T-helper 2 cell treated with Interferon-gamma antibody and Interleukin-4, amounts not matched to agents 5 μg/mL and 100 μg/mL, for 36 hours (primary cell): ENCODE measurements around the gene LZTS2.

Experiments
- DNase-seq: peaks from one replicate; pipeline ENCODE4 v3.0.0; 2021; ENCODE audit warnings: low spot score
- H3K27ac Mint-ChIP-seq: one replicate; pipeline ENCODE4 v1.8.0; 2021; ENCODE audit warnings: mild to moderate bottlenecking, mixed read lengths
- H3K27me3 Mint-ChIP-seq: one replicate; pipeline ENCODE4 v1.8.0; 2021; ENCODE audit warnings: low read depth, mixed read lengths
- H3K36me3 Mint-ChIP-seq: one replicate; pipeline ENCODE4 v1.8.0; 2021; ENCODE audit warnings: low read depth, mixed read lengths
- H3K4me1 Mint-ChIP-seq: one replicate; pipeline ENCODE4 v1.8.0; 2021; ENCODE audit warnings: low read depth, mixed read lengths
- H3K4me3 Mint-ChIP-seq: one replicate; pipeline ENCODE4 v1.8.0; 2022; ENCODE audit warnings: mild to moderate bottlenecking, moderate library complexity, mixed read lengths
- H3K9me3 Mint-ChIP-seq: one replicate; pipeline ENCODE4 v1.8.0; 2021; ENCODE audit warnings: mixed read lengths

LZTS2 gene

DNA sequence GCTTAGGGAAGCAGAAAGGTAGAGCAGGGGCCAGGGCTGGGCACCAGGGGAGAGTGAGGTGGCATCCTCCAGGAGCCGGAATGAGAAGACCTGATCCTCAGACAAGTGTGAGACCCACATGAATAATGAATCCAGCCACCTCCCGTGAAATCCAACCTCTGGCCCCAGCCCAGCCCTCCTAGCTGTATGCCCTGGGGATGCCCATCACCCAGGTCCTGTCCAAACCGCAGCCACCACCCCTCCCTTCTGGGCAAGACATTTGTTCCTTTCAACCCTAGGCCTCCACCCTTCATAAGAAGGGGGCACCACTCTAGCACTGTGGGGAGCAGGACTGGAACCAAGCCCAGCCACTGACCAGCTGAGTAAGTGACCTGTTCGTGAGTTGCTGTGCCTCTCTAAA lies 21.6 kb downstream of the LZTS2 start:
- Mint-ChIP-seq H3K27me3 (peaks cover 28% of the 10 kb centered on the region), H3K9me3 (no peaks in the 10 kb centered on the region), H3K36me3 (no peaks in the 10 kb centered on the region), H3K4me1 (peaks cover 4% of the 10 kb centered on the region), H3K4me3 (no peak overlapping the region), H3K27ac (no peak overlapping the region)
- DNase-seq = no peak

DNA sequence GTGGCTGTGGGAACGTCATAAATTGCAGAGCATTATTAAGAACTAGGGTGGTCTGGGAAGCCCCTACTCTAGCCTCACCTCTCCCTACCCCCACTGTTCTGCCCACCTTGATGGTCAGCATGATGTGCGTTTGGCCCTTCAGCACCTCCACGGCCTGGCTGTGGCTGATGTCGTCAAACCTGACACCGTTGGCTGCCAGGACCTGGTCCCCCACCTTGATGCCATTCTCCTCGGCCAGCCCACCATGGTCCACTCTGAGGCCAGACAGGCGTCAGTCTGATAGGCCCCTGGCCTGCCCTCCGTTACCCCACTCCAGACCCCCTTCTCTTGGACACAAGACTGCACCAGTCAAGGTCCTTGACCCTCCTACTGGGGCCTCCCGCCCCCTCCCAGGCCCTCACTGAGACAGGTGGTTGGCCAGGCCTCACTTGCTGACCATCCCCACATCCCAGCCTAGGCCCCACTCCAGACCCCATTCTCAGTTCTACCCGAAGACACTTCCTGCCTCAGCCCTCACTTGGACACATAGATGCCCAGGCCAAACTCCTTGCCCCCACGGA lies 22.2 kb downstream of the LZTS2 start:
- no peak overlapping the region for H3K4me3 Mint-ChIP-seq
- H3K27ac Mint-ChIP-seq = no peak overlapping the region
- H3K36me3 Mint-ChIP-seq = no peaks in the 10 kb centered on the region
- H3K27me3 Mint-ChIP-seq = peaks cover 24% of the 10 kb centered on the region
- H3K4me1 Mint-ChIP-seq = peaks cover 4% of the 10 kb centered on the region
- no peaks in the 10 kb centered on the region for H3K9me3 Mint-ChIP-seq
- no peak for DNase-seq

DNA sequence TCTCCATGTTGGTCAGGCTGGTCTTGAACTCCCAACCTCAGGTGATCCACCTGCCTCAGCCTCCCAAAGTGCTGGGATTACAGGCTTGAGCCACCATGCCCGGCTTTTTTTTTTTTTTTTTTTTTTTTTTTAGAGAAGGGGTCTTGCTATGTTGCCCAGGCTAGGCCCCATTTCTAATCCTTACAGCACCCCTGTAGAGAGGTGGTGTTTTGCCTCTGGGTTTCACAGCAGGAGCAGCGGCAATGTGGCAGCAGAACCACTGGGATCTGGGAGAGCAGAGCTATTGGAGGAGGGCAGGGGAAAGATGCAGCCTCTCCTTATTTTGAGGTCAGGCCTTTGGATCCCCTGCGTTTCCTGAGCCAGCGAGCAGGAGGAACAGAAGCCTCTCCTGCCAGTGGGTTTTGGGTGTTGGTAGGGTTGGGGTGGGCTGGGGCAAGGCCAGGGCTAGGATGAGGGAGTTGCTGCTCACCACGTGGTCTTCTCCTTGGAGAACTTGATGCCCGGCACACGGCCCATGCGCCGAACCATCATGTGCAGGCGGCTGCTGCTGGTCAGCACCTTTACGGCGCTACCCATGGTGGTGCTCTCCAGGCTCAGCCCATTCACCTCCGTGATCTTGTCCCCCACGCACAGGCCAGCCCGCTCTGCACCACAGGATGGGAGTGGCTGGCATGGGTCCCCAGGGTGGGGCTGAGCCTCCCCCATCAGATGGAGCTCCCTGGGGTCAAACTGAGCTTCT lies 23.5 kb downstream of the LZTS2 start:
- no peak overlapping the region for H3K4me3 Mint-ChIP-seq
- no peaks in the 10 kb centered on the region for H3K9me3 Mint-ChIP-seq
- no peaks in the 10 kb centered on the region for H3K36me3 Mint-ChIP-seq

DNA sequence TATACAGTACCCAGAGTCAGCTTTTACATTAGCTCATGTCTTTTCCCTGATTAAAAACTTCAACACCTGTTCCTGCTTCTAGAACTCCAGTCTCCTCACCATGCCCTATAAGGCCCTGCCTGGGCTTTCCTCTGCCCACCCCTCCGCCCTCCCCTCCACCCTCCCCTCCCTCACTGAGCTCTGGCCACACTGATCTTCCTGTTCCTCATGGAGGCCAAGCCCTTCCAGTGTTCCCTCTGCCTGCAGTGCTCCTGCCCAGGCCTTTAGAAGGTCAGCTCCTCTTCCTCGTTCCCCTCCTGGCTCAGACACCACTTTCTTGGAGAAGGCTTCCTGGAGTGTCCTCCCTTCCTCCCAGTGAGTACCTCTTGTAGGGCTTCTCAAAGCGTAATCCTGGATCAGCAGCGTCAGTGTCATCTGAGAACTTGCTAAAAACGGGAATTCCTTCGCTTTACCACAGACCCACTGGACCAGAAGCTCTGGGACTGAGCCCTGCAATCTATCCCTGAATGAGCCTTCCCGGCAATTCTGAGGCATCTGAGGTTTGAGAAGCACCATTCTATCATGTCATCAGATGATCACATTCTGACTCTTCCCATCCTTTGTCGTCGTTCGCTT lies 27.6 kb downstream of the LZTS2 start:
- Mint-ChIP-seq H3K27me3 (peaks cover 19% of the 10 kb centered on the region), H3K4me3 (no peak overlapping the region), H3K36me3 (no peaks in the 10 kb centered on the region), H3K9me3 (no peaks in the 10 kb centered on the region), H3K27ac (no peak overlapping the region), H3K4me1 (peaks cover 4% of the 10 kb centered on the region)
- no peak for DNase-seq

More for the DNA sequence above, 23.5 kb downstream of the LZTS2 start:
- H3K27me3 Mint-ChIP-seq = peaks cover 22% of the 10 kb centered on the region
- no peak for DNase-seq
- H3K27ac Mint-ChIP-seq = no peak overlapping the region
- peaks cover 4% of the 10 kb centered on the region for H3K4me1 Mint-ChIP-seq

DNA sequence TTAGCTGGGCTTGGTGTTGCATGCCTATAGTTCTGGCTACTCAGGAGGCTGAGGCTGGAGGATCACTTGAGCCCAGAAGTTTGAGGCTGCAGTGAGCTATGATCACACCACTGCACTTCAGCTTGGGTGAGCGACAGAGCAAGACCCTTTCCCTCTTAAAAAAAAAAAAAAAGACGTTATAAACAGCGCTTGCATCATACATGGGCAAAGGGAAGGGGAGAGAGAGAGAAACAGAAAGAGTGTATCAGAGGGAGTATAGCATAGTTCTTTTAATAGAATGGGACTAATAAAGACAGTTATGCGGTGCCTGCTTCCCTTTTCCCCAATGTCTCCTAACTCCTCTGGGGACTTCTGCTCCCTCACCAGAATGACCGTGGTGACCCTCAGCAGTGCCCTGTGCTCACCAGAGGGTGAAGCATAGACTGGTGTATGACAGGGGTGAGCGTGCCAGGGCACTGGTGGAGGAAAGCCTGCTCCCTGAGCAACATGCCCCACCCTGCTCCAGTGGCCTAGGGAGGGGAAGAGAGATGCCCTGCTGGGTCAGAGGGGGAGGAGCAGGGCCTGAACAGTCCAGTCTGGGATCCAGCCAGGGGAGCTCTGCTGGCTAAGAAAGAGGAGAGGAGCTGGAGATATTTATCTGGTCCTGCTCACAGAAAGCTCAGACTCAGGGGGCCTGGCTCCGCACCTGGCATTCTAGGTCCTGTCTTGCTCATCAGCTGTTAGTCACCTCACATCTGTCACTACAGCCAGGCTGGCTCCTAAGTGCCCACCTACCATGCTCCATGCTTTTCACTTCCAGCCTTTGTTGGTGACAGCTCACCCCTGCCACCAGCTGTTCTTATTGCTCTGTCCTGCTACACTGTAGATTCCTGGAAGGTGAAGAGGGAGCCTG lies 29.1 kb downstream of the LZTS2 start:
- peaks cover 19% of the 10 kb centered on the region for H3K27me3 Mint-ChIP-seq
- H3K4me1 Mint-ChIP-seq = peaks cover 16% of the 10 kb centered on the region
- no peaks in the 10 kb centered on the region for H3K36me3 Mint-ChIP-seq
- no peaks in the 10 kb centered on the region for H3K9me3 Mint-ChIP-seq
- H3K4me3 Mint-ChIP-seq = no peak overlapping the region
- no peak overlapping the region for H3K27ac Mint-ChIP-seq
- DNase-seq = no peak

DNA sequence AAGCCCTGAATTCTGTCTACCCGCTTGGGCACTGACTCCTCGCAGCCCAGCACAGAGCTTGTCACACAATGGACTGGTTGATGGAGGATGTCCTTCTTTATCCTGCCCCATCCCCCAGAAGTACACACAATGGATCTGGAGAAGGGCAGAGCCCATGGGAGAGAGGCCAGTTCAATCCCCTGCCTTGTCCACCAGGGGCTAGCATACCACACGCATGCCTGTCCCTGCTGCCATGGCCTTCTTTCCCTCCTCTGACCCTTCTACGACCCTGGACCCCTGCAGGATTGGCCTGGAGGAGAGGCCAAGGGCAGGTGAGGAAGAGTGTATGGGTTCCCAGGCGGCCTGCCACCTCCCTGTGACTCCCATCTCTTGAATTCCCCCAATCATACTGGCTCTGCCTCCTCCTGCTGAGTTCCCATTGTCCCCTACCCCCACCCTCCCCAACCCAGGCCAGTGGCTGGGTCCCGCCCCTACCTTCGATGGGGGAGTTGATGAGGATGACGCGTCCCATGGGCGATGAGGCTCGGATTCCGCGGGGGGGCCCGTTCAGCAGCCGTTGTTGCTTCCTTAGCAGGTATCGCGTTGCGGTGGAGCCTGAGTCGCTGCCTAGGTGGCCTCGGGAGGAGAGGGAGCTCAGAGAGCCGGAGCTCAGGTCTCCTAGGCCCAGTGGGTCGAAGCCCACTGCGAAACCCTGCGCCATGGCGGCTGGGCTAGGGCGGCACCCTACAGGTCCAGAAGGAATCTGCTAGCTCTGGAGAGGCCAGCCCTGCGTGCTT lies 30.1 kb downstream of the LZTS2 start:
- Mint-ChIP-seq H3K4me3 (no peak overlapping the region), H3K4me1 (peaks cover 18% of the 10 kb centered on the region), H3K27ac (no peak overlapping the region), H3K36me3 (peaks cover 1% of the 10 kb centered on the region), H3K27me3 (peaks cover 19% of the 10 kb centered on the region), H3K9me3 (no peaks in the 10 kb centered on the region)
- DNase-seq = no peak

DNA sequence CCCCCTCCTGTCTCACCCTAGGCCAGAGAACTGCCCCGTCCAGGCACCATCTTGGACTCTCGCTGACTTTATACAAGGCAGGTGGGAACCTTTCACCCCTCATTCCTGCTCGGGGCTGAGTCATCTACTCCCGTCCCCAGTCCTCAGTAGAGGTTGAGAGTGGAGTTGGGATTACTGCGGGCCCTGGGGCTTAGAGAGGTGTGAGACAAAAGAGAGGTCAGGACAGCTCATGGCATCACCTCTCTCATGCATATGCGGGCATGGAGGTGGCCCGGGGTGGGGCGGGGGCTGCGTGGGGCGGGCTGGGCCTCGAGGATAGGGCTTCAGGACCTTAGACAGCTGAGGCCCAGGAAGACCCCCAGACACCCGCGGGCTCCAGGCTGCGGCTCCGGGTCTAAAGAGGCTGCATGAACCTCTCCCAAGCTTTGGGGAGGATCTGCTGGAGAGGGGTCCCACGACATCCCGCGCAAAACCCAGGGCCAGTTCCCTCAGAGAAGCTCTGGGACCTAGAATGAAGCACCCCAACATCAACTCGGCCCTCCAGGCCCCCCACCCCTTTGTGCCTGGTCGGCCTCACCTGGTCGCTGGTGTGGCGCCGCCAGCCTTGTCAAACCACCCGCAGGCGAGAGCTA lies 31.0 kb downstream of the LZTS2 start:
- Mint-ChIP-seq H3K9me3 (no peaks in the 10 kb centered on the region), H3K4me3 (peak overlapping the region; percentile 90), H3K27me3 (peaks cover 19% of the 10 kb centered on the region), H3K36me3 (peaks cover 4% of the 10 kb centered on the region), H3K27ac (peak overlapping the region; percentile 95), H3K4me1 (peaks cover 20% of the 10 kb centered on the region)
- no peak for DNase-seq

DNA sequence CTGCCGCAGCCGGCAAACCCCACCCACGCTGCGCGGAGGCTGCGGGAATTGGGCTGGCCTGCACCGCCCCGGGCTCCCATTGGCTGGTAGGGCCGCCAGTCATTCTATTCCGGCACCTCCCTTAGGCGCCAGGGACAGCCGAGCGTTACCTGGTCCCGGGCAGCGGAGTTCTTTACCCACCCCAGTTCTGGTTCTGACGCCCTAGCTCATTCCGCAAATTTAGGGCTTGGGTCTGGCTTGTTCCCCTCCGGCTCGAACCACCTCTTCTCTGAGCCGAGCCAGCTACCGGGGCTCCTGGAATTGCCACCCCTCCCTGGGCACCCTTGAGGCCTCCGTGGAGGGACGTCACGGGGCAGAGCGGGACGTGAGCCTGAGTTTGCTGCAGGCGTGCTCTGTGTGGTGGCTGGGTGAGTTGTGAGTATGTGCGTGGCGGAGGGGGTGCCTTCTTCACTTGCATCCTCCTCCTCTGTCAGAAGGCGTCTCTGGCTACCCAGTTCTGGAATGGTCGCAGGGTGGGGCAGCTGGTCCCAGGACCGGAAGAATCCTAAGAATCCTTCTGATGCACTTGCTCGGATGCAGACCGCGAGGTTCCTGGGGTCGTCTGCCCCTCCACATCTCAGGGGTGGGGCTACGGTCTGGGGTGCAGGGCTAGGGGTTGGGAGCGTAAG lies 31.7 kb downstream of the LZTS2 start, which contains the start of the genes PDZD7 and SFXN3:
Gene PDZD7, minus strand, starts transcription at position 2 of the 668 bp plus-strand sequence. CDS start 910 bp downstream, outside the sequence.
Gene SFXN3, plus strand, starts transcription at position 107 of the 668 bp plus-strand sequence. CDS start 3,461 bp downstream, outside the sequence.
- Mint-ChIP-seq H3K4me3 (peak within 1 kb of the TSS; percentile 90), H3K27ac (peak within 1 kb of the TSS; percentile 95), H3K27me3 (peaks cover 19% of the 10 kb centered on the region), H3K36me3 (peaks cover 8% of the 10 kb centered on the region), H3K9me3 (no peaks in the 10 kb centered on the region), H3K4me1 (peaks cover 20% of the 10 kb centered on the region)
- peak; percentile 96 for DNase-seq

DNA sequence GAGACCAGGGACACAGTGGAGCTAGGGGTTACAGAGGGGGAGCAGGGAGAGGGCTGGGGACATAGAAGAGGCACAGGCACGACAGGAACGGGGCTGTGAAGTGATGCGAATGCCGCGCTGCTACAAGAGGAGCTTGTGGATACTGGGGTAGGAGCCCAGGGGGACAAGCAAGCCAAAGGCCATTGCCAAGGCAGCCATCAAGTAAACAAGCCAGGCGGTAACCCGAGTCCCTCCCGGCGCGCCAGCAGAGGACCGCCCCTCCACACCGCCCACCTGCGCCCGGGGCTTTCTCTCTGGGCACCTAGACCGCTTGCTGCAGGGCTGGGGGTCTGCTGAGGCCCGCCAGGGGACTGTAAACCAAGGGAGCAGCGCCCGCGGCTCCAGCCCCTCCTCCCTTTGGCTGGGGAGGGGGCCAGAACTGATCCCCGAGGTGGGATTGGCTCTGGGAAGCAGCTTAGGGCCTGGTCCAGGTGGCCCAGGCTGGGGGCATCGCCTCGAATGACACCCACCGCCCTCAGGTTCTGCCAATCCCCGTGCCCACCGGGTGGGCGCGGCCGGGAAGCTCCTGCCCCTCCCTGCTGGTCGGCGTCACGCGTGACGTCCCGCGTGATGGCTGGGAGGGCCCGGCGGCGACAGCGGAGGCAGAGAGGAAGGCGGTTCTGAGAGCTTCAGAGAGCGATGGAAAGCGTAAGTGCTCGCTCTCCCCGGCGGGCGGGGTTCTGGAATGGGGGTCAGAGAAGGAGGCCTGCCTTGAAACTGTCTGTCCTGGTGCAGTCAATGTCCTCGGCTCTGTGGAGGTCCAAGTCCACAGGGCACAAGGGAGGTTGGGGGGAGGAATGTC lies 32.4 kb downstream of the LZTS2 start:
- Mint-ChIP-seq H3K36me3 (peaks cover 10% of the 10 kb centered on the region), H3K4me3 (peak overlapping the region; percentile 90), H3K27ac (peak overlapping the region; percentile 95), H3K27me3 (peaks cover 19% of the 10 kb centered on the region), H3K4me1 (peaks cover 20% of the 10 kb centered on the region), H3K9me3 (no peaks in the 10 kb centered on the region)
- DNase-seq = peak; percentile 61

DNA sequence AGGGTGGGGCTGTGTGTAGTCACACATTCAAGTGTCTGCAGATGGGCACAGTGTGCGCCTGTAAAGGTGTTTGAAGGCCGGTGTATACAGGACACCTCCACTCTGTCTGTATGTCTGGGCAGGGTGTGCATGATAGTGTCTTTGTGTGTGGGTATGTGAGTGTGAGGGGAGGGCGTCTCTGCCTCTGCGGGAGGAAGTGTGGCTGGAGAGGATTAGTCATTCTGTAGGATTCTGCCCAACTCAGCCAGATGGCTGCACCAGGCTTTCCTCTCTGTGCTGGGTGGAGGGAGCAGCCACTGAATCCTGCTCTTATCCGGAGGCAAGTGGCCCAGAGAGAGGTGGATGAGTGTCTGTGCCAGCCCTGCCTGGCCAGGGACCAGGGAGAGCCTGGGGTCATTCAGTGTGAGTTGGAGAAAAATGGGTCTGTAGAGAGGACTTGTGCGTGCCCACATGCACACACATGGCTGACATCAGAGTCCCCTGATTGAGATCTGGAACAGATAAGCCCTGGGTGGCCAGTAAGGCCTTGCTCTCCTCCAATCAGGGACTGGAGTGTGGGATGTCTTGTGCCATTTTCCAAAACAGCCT lies 33.1 kb downstream of the LZTS2 start:
- Mint-ChIP-seq H3K36me3 (peaks cover 14% of the 10 kb centered on the region), H3K4me1 (peaks cover 20% of the 10 kb centered on the region), H3K9me3 (no peaks in the 10 kb centered on the region), H3K27ac (peak overlapping the region; percentile 95), H3K4me3 (peak overlapping the region; percentile 90), H3K27me3 (peaks cover 13% of the 10 kb centered on the region)
- peak; percentile 76 for DNase-seq

DNA sequence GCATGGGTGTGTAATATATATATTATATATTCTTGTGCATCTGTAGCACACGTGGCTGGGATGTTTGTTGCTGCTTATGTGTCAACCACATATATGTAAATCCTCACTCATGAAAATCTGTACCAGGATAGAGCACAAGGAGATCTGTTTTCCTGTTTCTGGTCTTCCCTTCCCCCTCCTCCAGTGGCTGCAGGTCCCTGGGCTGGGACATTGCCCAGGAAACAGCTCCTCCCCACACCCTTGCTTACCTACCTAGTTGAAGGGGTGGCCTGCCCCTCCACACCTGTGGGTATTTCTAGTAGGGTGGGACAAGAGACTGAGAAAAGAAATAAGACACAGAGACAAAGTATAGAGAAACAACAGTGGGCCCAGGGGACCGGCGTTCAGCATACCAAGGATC lies 33.7 kb downstream of the LZTS2 start:
- DNase-seq = no peak
- H3K9me3 Mint-ChIP-seq = no peaks in the 10 kb centered on the region
- peaks cover 19% of the 10 kb centered on the region for H3K36me3 Mint-ChIP-seq
- H3K4me1 Mint-ChIP-seq = peaks cover 20% of the 10 kb centered on the region
- peaks cover 10% of the 10 kb centered on the region for H3K27me3 Mint-ChIP-seq
- H3K27ac Mint-ChIP-seq = no peak overlapping the region
- peak overlapping the region; percentile 47 for H3K4me3 Mint-ChIP-seq
